Uterus (tissue), 2 donors: ENCODE data around the gene TNF.

Source experiments
- CTCF ChIP-seq, 4 experiments: fragments of 200-600 bp in 2 of 4; fragments of 450-650 bp in 2 of 4; sonication (generic) in 2 of 4; IDR thresholded peaks; one replicate each; pipeline ENCODE4 v1.5.1; 2016 to 2019; ENCODE audit warnings: antibody characterized with exemption in 4 of 4, mild to moderate bottlenecking in 2 of 4, moderate library complexity in 1 of 4
- POLR2A ChIP-seq, 2 donors: fragments of 450-650 bp; IDR thresholded peaks; one replicate each; pipeline ENCODE4 v1.6.1; 2016; ENCODE audit warnings: antibody characterized with exemption in 2 of 2, mild to moderate bottlenecking in 1 of 2, moderate library complexity in 1 of 2

GRCh38 chr6:31546958-31547726, 28.2 kb upstream of the TNF start, which contains the start of gene NFKBIL1:
- TF ChIP-seq CTCF (IDR thresholded peaks at IDR 0.05) (peak in 2 of 4 experiments; percentile 24 to 29), POLR2A (IDR thresholded peaks at IDR 0.05) (peak; percentile 65 to 77)
